Muscle layer of duodenum (tissue), 2 donors: ENCODE results near the gene NOP58.
"Not testable (repeated sequence)": the region's sequence is repeated elsewhere in the genome, so short reads cannot be mapped to it uniquely, and the experiment has no call there.

Experiments used
- H3K27ac ChIP-seq: one replicate; pipeline ENCODE4 v1.7.0; 2013; ENCODE audit warnings: mild to moderate bottlenecking, low read length
- H3K27me3 ChIP-seq: one replicate; pipeline ENCODE4 v1.7.0; 2013; ENCODE audit warnings: low read depth, mild to moderate bottlenecking, control low read depth, low read length
- H3K36me3 ChIP-seq, 2 donors: one replicate each; pipeline ENCODE4 v1.7.0; 2013; ENCODE audit warnings: low read length in 2 of 2, control low read depth in 1 of 2, mild to moderate bottlenecking in 1 of 2; ENCODE audit not compliant: insufficient read depth in 2 of 2, control insufficient read depth in 1 of 2
- H3K4me1 ChIP-seq, 2 donors: one replicate each; pipeline ENCODE4 v1.7.0; 2013; ENCODE audit warnings: low read length in 2 of 2, mild to moderate bottlenecking in 2 of 2, control low read depth in 1 of 2, moderate library complexity in 1 of 2; ENCODE audit not compliant: insufficient read depth in 2 of 2, control insufficient read depth in 1 of 2
- H3K4me3 ChIP-seq, 2 donors: one replicate each; pipeline ENCODE4 v1.7.0; 2013; ENCODE audit warnings: low read length in 2 of 2, low read depth in 1 of 2, mild to moderate bottlenecking in 1 of 2
- H3K9me3 ChIP-seq, 2 donors: one replicate each; pipeline ENCODE4 v1.7.0; 2013; ENCODE audit warnings: low read length in 2 of 2, control low read depth in 1 of 2, mild to moderate bottlenecking in 1 of 2; ENCODE audit not compliant: control insufficient read depth in 1 of 2
- donor health status: healthy.

Gene NOP58

DNA sequence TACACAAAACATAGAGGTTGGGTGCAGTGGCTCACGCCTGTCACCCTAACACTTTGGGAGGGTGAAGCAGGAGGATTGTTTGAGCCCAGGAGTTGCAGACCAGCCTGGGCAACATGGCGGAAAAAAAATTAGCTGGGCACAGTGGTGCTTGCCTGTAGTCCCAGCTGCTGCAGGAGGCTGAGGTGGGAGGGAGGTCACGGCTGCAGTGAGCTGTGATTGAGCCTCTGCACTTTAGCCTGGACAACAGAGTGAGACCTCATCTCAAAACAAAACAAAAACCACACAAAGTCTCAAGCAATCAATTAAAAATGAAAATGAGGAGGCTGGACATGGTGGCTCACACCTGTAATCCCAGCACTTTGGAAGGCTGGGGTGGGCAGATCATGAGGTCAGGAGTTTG lies 4.9 kb downstream of the NOP58 start:
- Histone ChIP-seq H3K36me3 (peaks cover 5% of the 10 kb centered on the region in 2 donors), H3K9me3 (no peaks in the 10 kb centered on the region), H3K4me3 (no peak overlapping the region), H3K4me1 (peaks cover 0 to 19% of the 10 kb centered on the region in 2 donors), H3K27ac (no peak overlapping the region), H3K27me3 (no peaks in the 10 kb centered on the region)

DNA sequence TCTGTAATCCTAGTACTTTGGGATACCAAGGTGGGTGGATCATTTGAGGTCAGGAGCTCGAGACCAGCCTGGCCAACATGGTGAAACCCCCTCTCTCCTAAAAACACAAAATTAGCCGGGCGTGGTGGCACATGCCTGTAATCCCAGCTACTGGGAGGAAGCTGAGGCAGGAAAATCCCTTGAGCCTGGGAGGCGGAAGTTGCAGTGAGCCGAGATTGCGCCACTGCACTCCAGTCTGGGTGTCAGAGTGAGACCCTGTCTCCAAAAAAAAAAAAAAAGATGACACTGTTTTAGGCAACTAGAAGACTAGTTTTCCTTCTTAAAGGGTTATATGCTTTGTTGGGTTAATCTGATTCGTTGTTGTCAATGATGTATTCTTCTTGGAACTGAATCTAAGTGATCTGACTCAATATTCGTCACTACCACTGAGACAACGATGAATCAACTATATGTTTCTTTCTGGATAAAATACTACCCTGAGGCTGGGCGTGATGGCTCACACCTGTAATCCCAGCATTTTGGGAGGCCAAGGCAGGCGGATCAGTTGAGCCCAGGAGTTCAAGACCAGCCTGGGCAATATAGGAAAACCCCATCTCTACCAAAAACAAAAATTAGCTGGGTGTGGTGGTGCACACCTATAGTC lies 10.6 kb downstream of the NOP58 start:
- H3K9me3 ChIP-seq, H3K4me3 ChIP-seq, H3K4me1 ChIP-seq, H3K27ac ChIP-seq, H3K27me3 ChIP-seq: not testable (repeated sequence)
- peaks cover 19 to 26% of the 10 kb centered on the region in 2 donors for H3K36me3 ChIP-seq

GRCh38 chr2:202278036-202278760 lies 12.6 kb downstream of the NOP58 start:
- H3K27me3 ChIP-seq = no peaks in the 10 kb centered on the region
- H3K27ac ChIP-seq = peak overlapping the region; percentile 9
- H3K36me3 ChIP-seq = peaks cover 32 to 37% of the 10 kb centered on the region in 2 donors
- no peaks in the 10 kb centered on the region for H3K9me3 ChIP-seq
- peaks cover 0 to 6% of the 10 kb centered on the region in 2 donors for H3K4me1 ChIP-seq
- H3K4me3 ChIP-seq = no peak overlapping the region

- Histone ChIP-seq H3K4me3 (no peak overlapping the region), H3K36me3 (peaks cover 32 to 40% of the 10 kb centered on the region in 2 donors), H3K27ac (no peak overlapping the region), H3K27me3 (no peaks in the 10 kb centered on the region), H3K4me1 (peaks cover 0 to 6% of the 10 kb centered on the region in 2 donors), H3K9me3 (no peaks in the 10 kb centered on the region)
Measured at GRCh38 chr2:202278944-202279343, 13.4 kb downstream of the NOP58 start.

DNA sequence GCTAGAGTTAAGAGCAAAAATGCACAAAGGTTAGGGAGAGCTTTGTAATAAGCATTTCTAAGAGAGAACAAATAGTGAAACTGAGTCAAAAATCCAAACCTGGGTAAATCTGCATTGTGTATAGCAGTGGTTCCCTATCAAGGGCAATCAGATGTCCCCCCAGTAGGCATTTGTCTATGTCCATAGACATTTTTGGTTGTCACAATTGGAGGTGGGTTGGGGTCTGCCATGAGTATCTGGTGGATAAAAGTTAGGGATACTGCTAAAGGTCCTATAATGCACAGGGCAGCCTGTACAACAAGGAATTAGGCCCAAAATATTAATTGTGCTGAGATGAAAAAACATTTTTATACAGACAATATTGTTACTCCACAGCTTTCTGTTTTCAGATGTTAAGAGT lies 21.0 kb downstream of the NOP58 start:
- Histone ChIP-seq H3K36me3 (peaks cover 56 to 67% of the 10 kb centered on the region in 2 donors), H3K9me3 (no peaks in the 10 kb centered on the region), H3K27ac (no peak overlapping the region), H3K4me3 (no peak overlapping the region), H3K4me1 (no peaks in the 10 kb centered on the region), H3K27me3 (no peaks in the 10 kb centered on the region)

GRCh38 chr2:202289394-202290204 lies 24.0 kb downstream of the NOP58 start:
- Histone ChIP-seq H3K9me3 (no peaks in the 10 kb centered on the region), H3K27ac (no peak overlapping the region), H3K27me3 (no peaks in the 10 kb centered on the region), H3K4me1 (no peaks in the 10 kb centered on the region), H3K4me3 (no peak overlapping the region), H3K36me3 (peaks cover 50 to 70% of the 10 kb centered on the region in 2 donors)

- H3K4me3 ChIP-seq = no peak overlapping the region
Measured at GRCh38 chr2:202290316-202290715, 24.8 kb downstream of the NOP58 start.

DNA sequence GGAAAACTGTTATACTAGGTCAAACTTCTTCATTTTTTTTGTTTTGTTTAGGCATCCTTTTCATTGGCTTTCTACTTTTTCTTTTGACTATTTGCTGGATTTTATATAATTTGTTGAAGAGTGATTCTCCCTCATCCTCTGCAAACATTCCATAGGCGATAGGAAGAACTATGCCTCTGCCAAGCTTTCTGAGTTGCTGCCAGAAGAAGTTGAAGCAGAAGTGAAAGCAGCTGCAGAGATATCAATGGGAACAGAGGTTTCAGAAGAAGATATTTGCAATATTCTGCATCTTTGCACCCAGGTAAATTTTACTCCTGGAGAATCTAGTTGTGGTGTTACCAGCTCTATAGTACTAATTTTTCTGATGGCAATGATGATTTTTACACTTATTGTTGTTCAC lies 25.4 kb downstream of the NOP58 start:
- no peaks in the 10 kb centered on the region for H3K9me3 ChIP-seq
- H3K36me3 ChIP-seq = peaks cover 53 to 65% of the 10 kb centered on the region in 2 donors
- no peak overlapping the region for H3K4me3 ChIP-seq
- no peaks in the 10 kb centered on the region for H3K4me1 ChIP-seq
- H3K27ac ChIP-seq = no peak overlapping the region
- no peaks in the 10 kb centered on the region for H3K27me3 ChIP-seq

More at GRCh38 chr2:202290316-202290715, 24.8 kb downstream of the NOP58 start:
- Histone ChIP-seq H3K36me3 (peaks cover 50 to 65% of the 10 kb centered on the region in 2 donors), H3K27ac (no peak overlapping the region), H3K4me1 (no peaks in the 10 kb centered on the region), H3K9me3 (no peaks in the 10 kb centered on the region), H3K27me3 (no peaks in the 10 kb centered on the region)

- H3K36me3 ChIP-seq = peaks cover 61 to 72% of the 10 kb centered on the region in 2 donors
Measured at GRCh38 chr2:202299712-202300111, 34.1 kb downstream of the NOP58 start.

GRCh38 chr2:202306034-202306433 lies 40.5 kb downstream of the NOP58 start:
- peaks cover 34 to 40% of the 10 kb centered on the region in 2 donors for H3K36me3 ChIP-seq
- no peak overlapping the region for H3K27ac ChIP-seq
- H3K4me3 ChIP-seq = no peak overlapping the region
- no peaks in the 10 kb centered on the region for H3K9me3 ChIP-seq
- no peaks in the 10 kb centered on the region for H3K27me3 ChIP-seq
- H3K4me1 ChIP-seq = no peaks in the 10 kb centered on the region

More at GRCh38 chr2:202299712-202300111, 34.1 kb downstream of the NOP58 start:
- no peaks in the 10 kb centered on the region for H3K27me3 ChIP-seq
- no peaks in the 10 kb centered on the region for H3K4me1 ChIP-seq
- no peak overlapping the region for H3K27ac ChIP-seq
- H3K4me3 ChIP-seq = no peak overlapping the region
- H3K9me3 ChIP-seq = no peaks in the 10 kb centered on the region

DNA sequence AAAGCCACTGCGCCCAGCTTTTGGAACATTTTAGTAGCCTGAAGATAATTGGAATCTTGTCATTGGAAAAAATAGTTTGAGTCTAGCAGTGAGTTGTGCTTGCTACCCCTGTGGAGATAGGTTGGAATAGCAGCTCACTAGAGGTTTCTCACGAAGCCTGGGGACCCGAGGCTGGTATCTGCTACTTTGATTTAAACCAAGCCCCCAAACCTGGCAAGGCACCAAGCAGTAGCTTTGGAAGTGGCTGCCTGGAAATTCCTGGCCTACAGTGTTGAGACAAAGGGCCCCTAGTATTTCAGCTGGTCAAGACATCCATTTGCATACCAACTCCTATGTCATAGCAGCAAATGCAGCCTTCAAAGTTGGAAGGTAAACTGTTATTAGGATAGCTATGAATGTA lies 42.1 kb downstream of the NOP58 start:
- no peak overlapping the region for H3K4me3 ChIP-seq
- H3K27ac ChIP-seq = no peak overlapping the region
- H3K27me3 ChIP-seq = no peaks in the 10 kb centered on the region
- no peaks in the 10 kb centered on the region for H3K4me1 ChIP-seq
- peaks cover 27 to 33% of the 10 kb centered on the region in 2 donors for H3K36me3 ChIP-seq
- no peaks in the 10 kb centered on the region for H3K9me3 ChIP-seq
